Central memory CD8-positive, alpha-beta T cell (primary cell): Measurements from ENCODE around the gene ARID1B.

ENCODE experiments used
- ATAC-seq: fragments of 150-1000 bp; cut with Tn5 transposase; replicated peaks from 2 replicates; pipeline ENCODE4 v1.10.0; 2022; ENCODE audit warnings: mild to moderate bottlenecking, moderate FRiP score, moderate number of reproducible peaks; ENCODE audit not compliant: poor library complexity, severe bottlenecking; ENCODE audit errors: extremely low read depth
- DNase-seq, 2 donors: peaks; one replicate each; pipeline ENCODE4 v3.0.0; 2021; ENCODE audit warnings: low spot score in 2 of 2
- H3K27ac Mint-ChIP-seq: one replicate; pipeline ENCODE4 v1.8.0; 2022; ENCODE audit warnings: low read depth, mild to moderate bottlenecking, moderate library complexity, mixed read lengths
- H3K27me3 Mint-ChIP-seq: one replicate; pipeline ENCODE4 v1.8.0; 2022; ENCODE audit warnings: mixed read lengths
- H3K36me3 Mint-ChIP-seq: one replicate; pipeline ENCODE4 v1.8.0; 2022; ENCODE audit warnings: mild to moderate bottlenecking, moderate library complexity, mixed read lengths; ENCODE audit not compliant: insufficient read depth
- H3K4me1 Mint-ChIP-seq: one replicate; pipeline ENCODE4 v1.8.0; 2022; ENCODE audit warnings: mixed read lengths
- H3K4me3 Mint-ChIP-seq: one replicate; pipeline ENCODE4 v1.8.0; 2022; ENCODE audit warnings: mild to moderate bottlenecking, moderate library complexity, mixed read lengths
- H3K9me3 Mint-ChIP-seq: one replicate; pipeline ENCODE4 v1.8.0; 2022; ENCODE audit warnings: mixed read lengths

ARID1B gene

GRCh38 chr6:156776840-156777576, at the start of gene ARID1B:
ARID1B (plus strand) TSS chr6:156777378; CDS start chr6:156777681, 303 bp downstream.
- peaks cover 31% of the 10 kb centered on the region for H3K4me1 Mint-ChIP-seq
- peaks cover 18% of the 10 kb centered on the region for H3K36me3 Mint-ChIP-seq
- peak within 1 kb of the TSS; percentile 91 for H3K27ac Mint-ChIP-seq
- peak within 1 kb of the TSS; percentile 94 for H3K4me3 Mint-ChIP-seq
- no peaks in the 10 kb centered on the region for H3K9me3 Mint-ChIP-seq
- H3K27me3 Mint-ChIP-seq = no peaks in the 10 kb centered on the region
- ATAC-seq (peak; percentile 57), DNase-seq (peak; percentile 62 to 75)

GRCh38 chr6:156727715-156728385, 49.3 kb upstream of the ARID1B start:
- no peak for DNase-seq
- H3K27ac Mint-ChIP-seq = no peak overlapping the region
- H3K36me3 Mint-ChIP-seq = no peaks in the 10 kb centered on the region
- no peak for ATAC-seq
- H3K4me3 Mint-ChIP-seq = no peak overlapping the region
- H3K9me3 Mint-ChIP-seq = no peaks in the 10 kb centered on the region
- no peaks in the 10 kb centered on the region for H3K27me3 Mint-ChIP-seq
- no peaks in the 10 kb centered on the region for H3K4me1 Mint-ChIP-seq

GRCh38 chr6:156729248-156729647, 47.9 kb upstream of the ARID1B start:
- H3K27ac Mint-ChIP-seq = no peak overlapping the region
- H3K9me3 Mint-ChIP-seq = no peaks in the 10 kb centered on the region
- no peak overlapping the region for H3K4me3 Mint-ChIP-seq

GRCh38 chr6:156731396-156731795, 45.8 kb upstream of the ARID1B start:
- no peak for DNase-seq
- no peaks in the 10 kb centered on the region for H3K27me3 Mint-ChIP-seq

More at GRCh38 chr6:156729248-156729647, 47.9 kb upstream of the ARID1B start:
- DNase-seq (no peak), ATAC-seq (no peak)
- Mint-ChIP-seq H3K4me1 (no peaks in the 10 kb centered on the region), H3K27me3 (no peaks in the 10 kb centered on the region), H3K36me3 (no peaks in the 10 kb centered on the region)

GRCh38 chr6:156735751-156736150, 41.4 kb upstream of the ARID1B start:
- no peak for DNase-seq
- no peaks in the 10 kb centered on the region for H3K27me3 Mint-ChIP-seq
- H3K4me3 Mint-ChIP-seq = no peak overlapping the region
- H3K9me3 Mint-ChIP-seq = peaks cover 5% of the 10 kb centered on the region
- no peaks in the 10 kb centered on the region for H3K4me1 Mint-ChIP-seq
- no peak overlapping the region for H3K27ac Mint-ChIP-seq
- no peaks in the 10 kb centered on the region for H3K36me3 Mint-ChIP-seq
- ATAC-seq = no peak

More at GRCh38 chr6:156731396-156731795, 45.8 kb upstream of the ARID1B start:
- Mint-ChIP-seq H3K27ac (no peak overlapping the region), H3K4me1 (no peaks in the 10 kb centered on the region), H3K36me3 (no peaks in the 10 kb centered on the region), H3K9me3 (no peaks in the 10 kb centered on the region), H3K4me3 (no peak overlapping the region)
- ATAC-seq = no peak

GRCh38 chr6:156740604-156741003, 36.6 kb upstream of the ARID1B start:
- no peak for ATAC-seq
- no peak for DNase-seq
- no peaks in the 10 kb centered on the region for H3K4me1 Mint-ChIP-seq
- peaks cover 6% of the 10 kb centered on the region for H3K9me3 Mint-ChIP-seq
- peaks cover 9% of the 10 kb centered on the region for H3K27me3 Mint-ChIP-seq
- no peak overlapping the region for H3K27ac Mint-ChIP-seq
- no peaks in the 10 kb centered on the region for H3K36me3 Mint-ChIP-seq
- H3K4me3 Mint-ChIP-seq = no peak overlapping the region

- Mint-ChIP-seq H3K36me3 (peaks cover 1% of the 10 kb centered on the region), H3K4me3 (no peak overlapping the region), H3K9me3 (peaks cover 6% of the 10 kb centered on the region), H3K27me3 (peaks cover 9% of the 10 kb centered on the region), H3K4me1 (no peaks in the 10 kb centered on the region), H3K27ac (no peak overlapping the region)
- no peak for DNase-seq
- no peak for ATAC-seq
These were observed 35.7 kb upstream of the ARID1B start for GRCh38 chr6:156741287-156742073.

- DNase-seq (no peak), ATAC-seq (no peak)
- Mint-ChIP-seq H3K27me3 (peaks cover 23% of the 10 kb centered on the region), H3K36me3 (peaks cover 1% of the 10 kb centered on the region), H3K9me3 (no peaks in the 10 kb centered on the region), H3K27ac (no peak overlapping the region), H3K4me1 (no peaks in the 10 kb centered on the region), H3K4me3 (no peak overlapping the region)
These were observed 29.5 kb upstream of the ARID1B start for GRCh38 chr6:156747715-156748114.

- DNase-seq (no peak), ATAC-seq (no peak)
- Mint-ChIP-seq H3K27ac (no peak overlapping the region), H3K27me3 (peaks cover 26% of the 10 kb centered on the region), H3K9me3 (no peaks in the 10 kb centered on the region), H3K4me1 (no peaks in the 10 kb centered on the region), H3K4me3 (no peak overlapping the region), H3K36me3 (peaks cover 1% of the 10 kb centered on the region)
These were observed 28.7 kb upstream of the ARID1B start for GRCh38 chr6:156748504-156748903.

GRCh38 chr6:156752666-156753301, 24.4 kb upstream of the ARID1B start:
- no peaks in the 10 kb centered on the region for H3K9me3 Mint-ChIP-seq
- H3K36me3 Mint-ChIP-seq = no peaks in the 10 kb centered on the region
- peaks cover 36% of the 10 kb centered on the region for H3K27me3 Mint-ChIP-seq
- H3K27ac Mint-ChIP-seq = no peak overlapping the region
- H3K4me3 Mint-ChIP-seq = no peak overlapping the region
- DNase-seq (no peak), ATAC-seq (no peak)
- H3K4me1 Mint-ChIP-seq = no peaks in the 10 kb centered on the region

- H3K27ac Mint-ChIP-seq = no peak overlapping the region
- no peak for ATAC-seq
- no peaks in the 10 kb centered on the region for H3K36me3 Mint-ChIP-seq
- peaks cover 29% of the 10 kb centered on the region for H3K27me3 Mint-ChIP-seq
- no peak overlapping the region for H3K4me3 Mint-ChIP-seq
- no peaks in the 10 kb centered on the region for H3K9me3 Mint-ChIP-seq
- DNase-seq = no peak
- no peaks in the 10 kb centered on the region for H3K4me1 Mint-ChIP-seq
These were observed 20.3 kb upstream of the ARID1B start for GRCh38 chr6:156756630-156757610.
